Fibroblast of skin of back (primary cell): ENCODE results near the gene ZNF205.

Source experiments
- DNase-seq: peaks from one replicate; pipeline ENCODE4 v3.0.0-alpha.2; 2013

The ZNF205 gene

DNA sequence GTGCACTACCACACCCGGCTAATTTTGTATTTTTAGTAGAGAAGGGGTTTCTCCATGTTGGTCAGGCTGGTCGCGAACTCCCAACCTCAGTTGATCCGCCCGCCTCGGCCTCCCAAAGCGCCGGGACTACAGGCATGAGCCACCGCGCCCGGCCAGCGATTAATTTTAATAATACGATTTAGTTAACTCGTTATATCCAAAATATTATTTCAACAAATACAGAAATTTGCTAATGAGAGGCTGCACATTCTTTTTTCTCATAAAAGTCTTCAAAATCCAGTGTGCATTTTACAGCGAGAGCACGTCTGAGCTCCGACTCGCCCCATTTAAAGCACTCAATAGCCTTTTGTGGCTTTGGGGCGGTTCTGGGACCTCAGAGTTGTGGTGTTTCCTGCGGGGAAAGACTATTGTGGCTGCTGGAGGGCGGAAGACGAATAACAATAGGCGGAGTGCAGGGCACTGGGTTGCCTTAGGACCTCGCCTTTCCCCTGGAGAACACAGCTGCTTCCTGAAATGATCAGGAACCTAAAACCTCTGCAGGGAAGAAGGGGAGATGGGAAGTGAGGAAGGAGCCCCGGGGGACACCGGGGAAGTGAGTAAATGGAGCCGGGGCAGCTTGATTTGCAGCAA lies 10.4 kb upstream of the ZNF205 start:
- no peak for DNase-seq

GRCh38 chr16:3106205-3106928 lies 6.0 kb upstream of the ZNF205 start:
- peak; percentile 83 for DNase-seq

- DNase-seq: no peak
Measured at GRCh38 chr16:3112881-3113574, 642 bp downstream of the ZNF205 start.

- no peak for DNase-seq
Measured at GRCh38 chr16:3113765-3114479, 1.5 kb downstream of the ZNF205 start.

DNA sequence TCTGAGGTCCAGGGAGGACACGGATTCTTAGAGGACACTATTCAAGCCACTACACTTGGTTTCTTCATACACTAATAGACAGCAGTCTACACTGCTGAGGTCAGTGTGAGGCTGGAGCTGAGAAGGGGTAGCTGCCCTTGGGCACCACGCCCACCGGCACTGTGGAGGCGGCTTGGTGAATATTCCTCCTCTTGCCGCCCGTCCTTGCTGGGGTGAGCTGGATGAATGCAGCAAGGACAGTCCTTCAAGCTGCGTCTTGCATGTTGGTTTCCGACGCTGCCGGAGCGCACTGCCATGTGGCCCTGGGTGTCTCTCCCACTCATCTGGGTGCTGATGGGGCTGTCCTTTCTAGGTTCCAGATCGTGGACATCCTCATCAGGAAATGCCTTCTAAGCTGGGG lies 2.6 kb downstream of the ZNF205 start:
- DNase-seq: no peak

- DNase-seq: no peak
Measured at GRCh38 chr16:3115561-3115960, 3.2 kb downstream of the ZNF205 start.

DNA sequence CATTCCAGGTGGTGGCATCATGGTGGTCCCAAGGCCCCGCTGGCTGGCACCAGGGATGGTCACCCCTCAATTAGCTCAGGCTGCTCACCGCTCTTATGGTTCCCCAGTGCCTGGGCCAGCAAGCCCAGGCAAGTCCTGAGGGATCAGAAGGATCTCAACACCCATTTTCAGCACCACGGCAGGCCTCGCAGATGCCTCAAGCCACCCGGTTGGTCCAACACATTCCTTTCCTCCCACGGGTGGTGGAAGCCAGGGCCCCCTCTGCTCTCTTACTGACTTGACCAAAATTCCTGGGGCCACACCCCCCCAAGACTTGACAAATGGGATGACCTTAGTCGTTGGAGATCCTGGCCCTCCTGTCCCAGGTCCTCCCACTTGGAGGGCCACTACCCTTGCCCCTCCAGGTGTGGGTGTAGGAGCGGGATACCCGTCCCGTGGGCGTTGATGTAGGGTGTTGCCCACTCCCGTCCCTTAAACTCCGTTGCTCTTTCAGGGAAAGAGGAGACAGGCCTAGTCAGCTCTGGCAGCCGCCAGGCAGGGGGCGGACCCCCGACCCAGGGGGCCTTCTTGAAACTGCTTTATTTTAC lies 5.9 kb downstream of the ZNF205 start:
- no peak for DNase-seq

- DNase-seq: no peak
Measured at GRCh38 chr16:3118846-3119245, 6.5 kb downstream of the ZNF205 start.

DNA sequence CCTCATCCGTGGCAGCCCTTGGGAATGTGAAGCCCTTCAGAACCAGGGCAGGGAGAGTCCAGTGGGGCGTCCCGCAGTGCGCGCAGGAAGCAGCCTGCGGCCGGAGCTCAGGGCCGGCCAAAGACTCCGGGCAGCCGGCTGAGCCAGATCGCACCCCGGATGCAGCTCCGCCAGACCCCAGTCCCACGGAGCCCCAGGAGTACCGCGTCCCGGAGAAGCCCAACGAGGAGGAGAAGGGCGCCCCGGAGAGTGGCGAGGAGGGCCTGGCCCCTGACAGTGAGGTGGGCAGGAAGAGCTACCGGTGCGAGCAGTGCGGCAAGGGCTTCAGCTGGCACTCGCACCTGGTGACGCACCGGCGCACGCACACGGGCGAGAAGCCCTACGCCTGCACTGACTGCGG lies 6.9 kb downstream of the ZNF205 start:
- no peak for DNase-seq

GRCh38 chr16:3119701-3120408 lies 7.5 kb downstream of the ZNF205 start:
- DNase-seq: no peak

- no peak for DNase-seq
Measured at GRCh38 chr16:3120435-3120834, 8.0 kb downstream of the ZNF205 start.

DNA sequence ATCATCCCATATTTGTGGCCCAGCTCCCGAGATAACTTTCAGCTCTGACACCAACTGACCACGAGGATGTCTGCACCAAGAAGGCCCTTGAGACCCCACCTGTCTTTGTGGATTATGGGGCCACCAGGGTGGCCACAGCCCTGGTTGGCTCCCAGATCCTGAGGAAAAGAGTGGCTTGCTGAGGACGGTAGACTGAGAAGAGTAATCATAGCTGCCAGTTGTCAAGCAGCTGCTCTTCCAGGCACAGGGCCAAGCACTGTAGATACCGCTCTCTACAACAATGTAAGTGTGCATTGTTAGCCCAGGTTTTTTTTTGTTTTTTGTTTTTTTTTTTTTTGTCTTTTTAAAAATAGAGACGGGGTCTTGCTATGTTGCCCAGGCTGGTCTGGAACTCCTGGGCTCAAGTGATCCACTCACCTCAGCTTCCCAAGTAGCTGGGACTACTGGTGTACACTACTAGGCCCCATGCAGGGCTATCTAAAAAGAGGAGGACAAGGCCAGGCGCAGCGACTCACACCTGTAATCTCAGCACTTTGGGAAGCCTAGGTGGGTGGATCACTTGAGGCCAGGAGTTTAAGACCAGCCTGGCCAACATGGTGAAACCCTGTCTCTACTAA lies 9.6 kb downstream of the ZNF205 start:
- no peak for DNase-seq

DNA sequence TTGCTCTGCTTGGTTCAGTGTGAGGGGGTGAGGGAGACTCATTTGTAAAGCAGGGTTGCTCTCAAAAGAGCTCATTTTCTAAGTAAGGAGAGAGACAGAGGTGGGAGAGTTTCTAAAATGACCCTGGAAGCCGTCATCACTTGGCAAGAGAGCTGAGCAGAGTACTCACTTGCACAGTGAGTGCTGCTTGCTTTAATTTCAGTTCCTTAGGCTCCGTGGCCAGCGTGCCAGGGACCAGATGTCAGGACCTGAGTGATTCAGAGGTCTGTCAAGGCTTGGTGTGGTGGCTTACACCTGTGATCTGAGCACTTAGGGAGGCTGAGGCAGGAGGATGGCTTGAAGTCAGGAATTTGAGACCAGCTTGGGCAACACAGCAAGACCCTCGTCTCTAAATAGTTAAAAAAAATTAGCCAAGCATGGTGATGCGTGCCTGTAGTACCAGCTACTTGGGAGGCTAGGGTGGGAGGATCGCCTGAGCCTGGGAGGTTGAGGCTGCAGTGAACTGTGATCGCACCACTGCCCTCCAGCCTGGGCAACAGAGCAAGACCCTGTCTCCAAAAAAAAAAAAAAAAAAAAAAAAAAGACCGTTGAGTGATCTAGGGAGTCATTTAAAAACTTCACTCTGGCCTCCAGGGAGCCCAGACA lies 10.7 kb downstream of the ZNF205 start:
- no peak for DNase-seq

DNA sequence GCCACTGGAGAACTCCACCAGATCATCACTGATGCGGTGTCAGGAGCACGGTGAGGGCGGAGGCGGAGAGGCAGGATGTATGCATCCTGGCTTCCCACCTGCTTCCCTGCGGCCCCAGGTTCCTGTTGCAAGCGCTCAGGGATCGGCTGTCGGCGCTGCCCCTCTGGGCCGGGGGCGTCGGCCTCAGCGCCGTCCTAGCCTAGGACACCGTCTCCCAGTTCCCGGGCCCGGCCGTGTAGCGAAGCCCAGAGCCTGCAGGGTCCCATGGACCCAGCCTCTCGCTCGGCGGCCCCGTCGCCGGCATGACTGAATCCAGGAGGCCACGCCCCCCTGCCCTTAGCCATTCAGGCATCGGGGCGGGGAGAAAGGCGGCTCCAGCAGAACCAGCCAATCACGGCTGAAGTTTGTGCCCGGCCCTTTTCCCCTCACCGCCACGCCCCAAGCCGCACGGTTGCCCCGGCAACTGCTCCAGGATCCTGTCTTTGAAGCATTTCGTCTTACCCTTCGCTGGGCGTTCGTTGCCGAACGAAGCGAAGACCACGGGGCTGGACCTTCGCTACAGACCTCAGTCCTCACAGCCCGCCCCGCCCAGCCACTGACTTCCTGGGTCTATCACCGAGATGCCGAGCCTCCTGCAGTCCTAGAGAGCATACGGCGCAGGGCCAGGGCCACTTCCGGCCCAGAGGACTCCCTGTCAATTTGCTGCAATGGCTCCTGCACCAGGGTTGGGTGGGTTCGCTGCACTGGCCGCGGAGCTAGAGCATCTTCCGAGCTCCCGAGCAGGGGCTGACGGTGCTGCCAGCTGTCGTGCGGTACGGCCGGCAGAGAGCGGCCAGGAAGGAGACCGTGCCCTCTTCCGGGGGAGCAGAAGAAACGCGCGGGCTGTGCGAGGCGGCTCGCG lies 11.8 kb downstream of the ZNF205 start:
- DNase-seq: peak; percentile 93

GRCh38 chr16:3127745-3128144 lies 15.4 kb downstream of the ZNF205 start:
- no peak for DNase-seq

- peak; percentile 82 for DNase-seq
Measured at GRCh38 chr16:3129137-3130131, 17.0 kb downstream of the ZNF205 start.

- peak; percentile 23 for DNase-seq
Measured at GRCh38 chr16:3131755-3132377, 19.5 kb downstream of the ZNF205 start.

DNA sequence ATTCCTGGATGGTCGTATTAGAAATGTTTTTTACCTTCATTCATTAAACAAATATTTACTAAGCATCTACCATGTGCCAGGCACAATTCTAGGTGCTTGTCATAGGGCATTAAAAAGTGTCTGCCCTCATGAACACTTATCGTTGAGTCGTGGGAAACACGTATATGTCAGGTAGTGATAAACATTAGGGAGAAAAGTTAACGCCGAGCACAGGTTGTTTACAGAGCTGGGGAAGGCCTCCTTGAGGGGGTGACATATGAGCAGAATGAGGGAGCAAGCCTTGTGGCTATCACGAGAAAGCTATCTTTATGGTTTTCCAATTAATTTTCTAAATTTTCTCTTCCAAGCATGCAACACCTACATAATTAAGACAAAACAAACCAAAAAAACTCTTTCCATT lies 21.5 kb downstream of the ZNF205 start:
- DNase-seq: no peak
